Epithelial cell of prostate (primary cell): ENCODE data around the gene FCRL1.

Source experiments
- DNase-seq: peaks from one replicate; pipeline ENCODE4 v3.0.0-alpha.2; 2011; ENCODE audit warnings: low read depth, low spot score
- H3K27ac ChIP-seq: fragments of 450-650 bp; 2 replicates; pipeline ENCODE4 v1.5.1; 2017; ENCODE audit warnings: mild to moderate bottlenecking

Gene FCRL1

DNA sequence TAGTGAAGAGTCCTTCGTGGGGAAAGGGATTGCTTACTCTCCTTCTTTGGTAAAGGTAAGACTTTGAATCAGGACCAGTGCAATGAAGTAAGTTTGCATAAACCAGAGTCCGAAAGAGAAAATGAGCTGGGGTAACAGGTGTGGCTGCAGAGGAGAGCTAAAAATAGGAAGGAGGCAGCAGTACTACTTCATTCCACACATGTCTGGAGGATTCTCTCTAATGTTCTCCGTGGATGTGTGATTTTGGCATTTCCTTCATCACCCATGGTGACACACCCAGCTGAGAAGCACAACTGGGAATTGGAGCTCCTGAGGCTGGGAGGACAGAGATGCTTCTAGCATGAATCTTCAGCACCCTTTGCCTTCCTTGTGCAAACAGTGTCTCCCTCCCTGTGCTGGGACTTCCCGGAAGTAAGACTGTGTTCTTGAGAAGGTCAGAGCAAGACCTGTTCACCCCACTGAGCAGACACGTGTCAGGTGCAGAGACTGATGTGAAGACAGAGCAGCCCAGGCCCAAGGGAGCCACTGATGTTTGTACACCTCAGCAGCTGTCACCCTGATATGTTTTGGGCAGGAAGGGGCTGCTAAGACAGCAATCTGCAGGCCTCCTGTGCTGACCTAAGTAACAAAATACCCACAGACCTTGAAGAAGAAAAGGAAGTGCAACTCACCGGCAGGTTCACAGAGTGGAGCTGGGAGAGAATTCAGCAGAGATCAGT lies 13.3 kb downstream of the FCRL1 start:
- H3K27ac ChIP-seq = no peak overlapping the region
- no peak for DNase-seq

DNA sequence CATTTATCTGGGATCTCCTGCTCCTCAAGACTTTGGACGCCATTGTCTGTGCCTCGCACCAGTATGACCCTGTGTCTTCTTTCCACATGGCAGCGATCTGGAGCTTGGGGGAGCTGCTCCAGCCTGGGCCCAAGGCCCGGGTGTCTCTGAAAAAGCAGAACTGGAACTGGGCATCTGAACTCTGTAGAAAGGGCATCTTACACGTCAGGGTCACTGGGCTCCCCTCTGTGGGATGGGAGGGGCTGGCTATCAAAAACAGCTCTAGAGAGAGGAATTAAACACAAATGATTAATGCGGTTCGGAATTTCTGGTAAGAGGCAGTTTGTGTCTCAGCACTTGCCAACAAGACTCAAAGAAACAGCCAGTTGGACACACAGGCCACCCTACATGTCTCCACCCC lies 16.1 kb downstream of the FCRL1 start:
- DNase-seq = no peak
- H3K27ac ChIP-seq = no peak overlapping the region

- no peak overlapping the region for H3K27ac ChIP-seq
- DNase-seq = no peak
Observed at GRCh38 chr1:157799996-157800395, 19.9 kb downstream of the FCRL1 start.

- H3K27ac ChIP-seq = no peak overlapping the region
- DNase-seq = peak; percentile 26
Observed at GRCh38 chr1:157798211-157798610, 21.7 kb downstream of the FCRL1 start.

GRCh38 chr1:157785248-157785647 lies 34.7 kb downstream of the FCRL1 start:
- H3K27ac ChIP-seq = no peak overlapping the region
- DNase-seq = no peak

GRCh38 chr1:157784801-157785200 lies 35.1 kb downstream of the FCRL1 start:
- DNase-seq = no peak

GRCh38 chr1:157782931-157783330 lies 37.0 kb downstream of the FCRL1 start:
- no peak overlapping the region for H3K27ac ChIP-seq
- no peak for DNase-seq

More at GRCh38 chr1:157784801-157785200, 35.1 kb downstream of the FCRL1 start:
- H3K27ac ChIP-seq = no peak overlapping the region

DNA sequence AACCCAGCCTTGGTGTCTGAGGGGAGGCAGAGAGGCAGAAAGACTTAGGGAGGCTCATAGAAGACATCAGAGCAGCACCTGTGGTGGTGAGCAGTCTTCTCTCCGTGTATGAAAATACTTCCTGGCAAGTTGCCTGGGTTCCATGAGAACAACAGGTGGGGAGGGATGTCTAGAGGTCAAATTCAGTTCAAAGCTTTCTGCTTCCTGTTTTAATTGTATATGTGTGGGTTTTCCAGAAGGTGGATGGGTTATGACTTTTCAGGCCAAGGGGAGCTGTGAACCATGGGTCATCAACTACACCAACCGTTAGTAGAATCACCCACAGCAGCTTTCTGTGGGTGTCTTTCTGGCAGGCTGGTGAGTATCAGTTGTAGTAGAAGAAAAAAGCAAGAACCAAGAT lies 38.9 kb downstream of the FCRL1 start:
- no peak overlapping the region for H3K27ac ChIP-seq
- no peak for DNase-seq

DNA sequence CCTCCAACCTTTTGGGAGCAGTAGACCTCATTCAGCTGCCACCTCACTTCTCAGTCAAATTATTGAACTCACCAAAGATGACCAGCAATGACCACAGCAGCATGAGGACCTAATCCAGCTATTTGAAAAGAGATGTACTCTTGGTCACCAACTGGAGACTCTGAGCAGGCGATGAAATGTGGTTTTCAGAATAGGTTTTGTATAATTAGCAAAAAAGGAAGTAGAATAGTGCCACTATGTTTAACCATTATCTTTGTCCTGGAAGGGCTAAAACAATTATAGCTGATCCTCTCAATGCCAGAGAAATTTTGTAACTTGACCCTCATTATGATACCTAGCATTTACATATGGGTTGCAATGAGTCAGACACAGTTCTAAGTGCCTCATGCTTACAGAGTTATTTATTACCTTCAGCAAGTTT lies 42.9 kb downstream of the FCRL1 start, which contains the start of gene FCRL2:
Gene FCRL2, minus strand, starts transcription at position 162 of the 421 bp plus-strand sequence. Its CDS starts 59 bp downstream, at position 103.
- DNase-seq = no peak
- no peak within 1 kb of the TSS for H3K27ac ChIP-seq

- DNase-seq = no peak
Observed at GRCh38 chr1:157775101-157775870, 44.6 kb downstream of the FCRL1 start.

DNA sequence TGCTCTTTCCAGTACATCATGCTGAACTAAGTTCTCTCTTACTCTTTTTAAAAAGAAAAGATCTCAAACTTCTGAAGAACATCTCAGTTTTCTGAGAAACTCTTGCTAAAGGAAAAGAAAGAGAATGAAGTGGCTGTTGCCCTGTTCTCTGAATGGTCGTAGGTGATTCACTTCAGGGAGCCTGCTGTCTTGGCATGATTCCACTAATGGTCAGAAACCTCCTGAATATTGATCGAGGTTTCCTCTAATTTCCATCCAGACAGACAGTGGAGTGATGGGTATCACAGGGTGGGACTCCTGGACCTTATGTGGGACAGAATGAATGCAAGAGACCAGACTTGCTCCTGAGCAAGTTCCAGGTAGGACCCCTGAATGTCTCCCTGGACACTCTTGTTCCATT lies 45.5 kb downstream of the FCRL1 start:
- no peak overlapping the region for H3K27ac ChIP-seq
- no peak for DNase-seq

More at GRCh38 chr1:157775101-157775870, 44.6 kb downstream of the FCRL1 start:
- no peak overlapping the region for H3K27ac ChIP-seq

- DNase-seq = no peak
- H3K27ac ChIP-seq = no peak overlapping the region
Observed at GRCh38 chr1:157773493-157774350, 46.2 kb downstream of the FCRL1 start.

- DNase-seq = no peak
- no peak overlapping the region for H3K27ac ChIP-seq
Observed at GRCh38 chr1:157771661-157772425, 48.1 kb downstream of the FCRL1 start.

GRCh38 chr1:157770442-157771043 lies 49.4 kb downstream of the FCRL1 start:
- H3K27ac ChIP-seq = no peak overlapping the region
- DNase-seq = no peak

GRCh38 chr1:157766792-157767191 lies 53.1 kb downstream of the FCRL1 start:
- no peak for DNase-seq
- H3K27ac ChIP-seq = no peak overlapping the region

DNA sequence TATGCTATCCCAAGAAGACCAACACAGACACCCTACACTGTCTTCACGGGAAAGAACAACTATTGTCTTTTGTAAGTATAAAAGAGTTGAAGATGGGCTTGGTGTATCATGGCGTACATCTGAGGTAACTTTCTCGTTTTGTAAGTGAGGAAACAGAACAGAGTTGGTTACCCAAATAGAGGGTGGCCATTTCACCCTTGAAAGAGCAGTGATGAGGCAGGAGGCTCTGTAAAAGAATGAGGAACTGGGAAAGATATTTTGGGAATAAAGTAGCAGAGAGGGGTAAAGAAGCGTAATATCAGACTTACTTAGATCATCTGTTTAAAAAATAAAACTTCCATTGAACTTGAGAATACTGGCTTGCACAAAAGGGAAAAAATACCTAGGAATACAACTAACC lies 61.9 kb downstream of the FCRL1 start:
- DNase-seq = no peak

DNA sequence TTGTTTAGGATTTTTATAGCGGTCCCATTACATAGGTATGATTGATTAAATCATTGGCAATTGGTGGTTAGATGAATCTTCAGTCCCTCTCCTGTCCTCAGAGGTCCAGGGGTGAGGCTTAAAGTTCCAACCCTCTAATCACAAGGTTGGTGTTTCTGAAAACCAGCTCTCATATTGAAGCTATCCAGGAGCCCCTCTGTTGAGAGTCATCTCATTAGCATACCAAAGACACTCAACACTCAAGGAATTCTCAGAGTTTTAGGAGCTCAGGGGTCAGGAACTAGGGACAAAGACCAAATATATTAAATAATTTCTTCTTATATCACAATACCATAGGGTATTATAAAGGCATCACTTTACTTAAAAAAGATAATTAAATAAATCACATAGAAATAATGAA lies 66.3 kb downstream of the FCRL1 start:
- DNase-seq = no peak
- no peak overlapping the region for H3K27ac ChIP-seq

More for the DNA sequence above, 61.9 kb downstream of the FCRL1 start:
- no peak overlapping the region for H3K27ac ChIP-seq

DNA sequence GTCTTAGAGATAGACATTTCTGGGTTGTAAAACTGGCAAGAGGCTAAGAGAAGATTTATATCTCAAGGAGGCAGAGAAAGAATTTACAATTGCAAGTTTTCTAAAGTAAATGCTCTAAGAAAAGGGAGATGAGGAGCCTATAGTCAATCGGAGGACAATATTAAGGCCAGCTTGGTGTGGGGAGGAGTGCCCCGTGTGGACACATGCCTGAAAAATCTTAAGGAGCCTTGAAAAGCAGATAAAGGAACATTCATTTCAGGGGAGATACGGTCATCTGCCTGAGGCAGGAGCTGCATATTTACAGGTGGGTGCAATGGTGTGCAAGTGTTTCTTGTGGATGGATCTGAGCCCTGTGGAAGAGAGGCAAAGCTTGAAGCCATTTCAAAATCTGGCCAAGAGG lies 68.6 kb downstream of the FCRL1 start:
- no peak for DNase-seq
- H3K27ac ChIP-seq = no peak overlapping the region

DNA sequence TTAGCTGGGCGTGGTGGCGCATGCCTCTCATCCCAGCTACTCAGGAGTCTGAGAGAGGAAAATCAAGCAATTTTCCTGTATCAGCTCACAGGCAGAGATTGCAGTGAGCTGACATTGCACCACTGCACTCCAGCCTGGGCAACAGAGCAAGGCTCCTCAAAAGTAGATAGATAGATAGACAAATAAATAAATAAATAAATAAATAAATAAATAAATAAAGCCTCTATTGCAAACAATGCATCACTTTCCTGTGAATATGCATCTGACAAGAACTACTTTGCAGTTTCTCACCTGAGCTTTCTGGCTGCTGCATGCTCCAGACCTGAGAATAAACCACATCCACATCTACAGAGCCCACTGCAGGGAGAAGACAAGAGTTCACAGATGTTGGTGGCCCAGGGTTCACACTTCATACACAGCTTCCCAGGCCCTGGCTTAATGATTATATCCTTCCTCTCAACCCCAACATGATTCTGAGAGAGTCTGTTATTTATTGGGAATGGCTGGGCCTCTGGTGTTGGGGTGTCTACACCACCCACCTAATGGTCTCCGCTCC lies 71.6 kb downstream of the FCRL1 start:
- no peak overlapping the region for H3K27ac ChIP-seq
- no peak for DNase-seq
